ENCODE measurements around the gene RPRM.
"Not testable (repeated sequence)": the region's sequence is repeated elsewhere in the genome, so short reads cannot be mapped to it uniquely, and the experiment has no call there.

The RPRM gene

DNA sequence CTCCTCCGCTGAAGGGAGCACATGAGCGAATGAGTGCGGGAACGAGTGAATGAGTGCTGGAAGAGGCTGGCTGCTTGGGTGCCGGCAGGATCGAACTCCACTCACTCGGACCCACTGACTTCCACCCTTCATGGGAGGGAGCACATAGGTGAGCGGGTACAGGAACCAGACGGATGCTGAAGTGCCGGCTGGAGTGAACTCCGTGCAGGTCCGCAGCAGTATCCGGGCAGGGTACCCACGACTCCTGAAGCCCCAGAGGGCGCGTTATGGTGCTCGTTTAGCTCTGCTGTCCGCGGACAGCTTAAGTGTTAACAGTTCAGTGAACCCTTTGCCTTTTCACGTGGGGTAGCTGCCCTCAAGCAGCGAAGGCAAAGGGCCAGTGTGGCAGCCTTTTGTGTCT lies 23.2 kb downstream of the RPRM start:
- no peak for DNase-seq

DNA sequence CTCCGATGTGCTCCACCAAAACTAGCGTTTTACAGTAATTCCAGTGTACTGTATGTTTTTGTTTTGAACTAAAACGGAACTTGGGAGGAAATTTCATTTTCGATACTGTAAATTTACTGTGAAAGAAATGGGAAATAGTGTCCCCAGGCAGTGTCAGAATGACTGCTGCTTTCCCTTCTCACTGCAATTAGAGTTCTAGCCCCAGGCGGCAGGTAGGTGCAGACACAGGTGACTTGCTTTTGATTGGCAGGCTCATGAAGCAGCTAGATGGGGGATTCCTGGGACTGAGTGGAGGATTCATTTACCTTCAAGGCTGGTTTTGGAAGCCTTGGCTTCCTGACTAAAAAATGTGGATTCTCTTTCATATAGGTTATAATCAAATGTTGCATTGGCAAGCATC lies 27.0 kb downstream of the RPRM start:
- no peak for DNase-seq

- no peak for DNase-seq
Measured at GRCh38 chr2:153443106-153443505, 35.5 kb downstream of the RPRM start.

DNA sequence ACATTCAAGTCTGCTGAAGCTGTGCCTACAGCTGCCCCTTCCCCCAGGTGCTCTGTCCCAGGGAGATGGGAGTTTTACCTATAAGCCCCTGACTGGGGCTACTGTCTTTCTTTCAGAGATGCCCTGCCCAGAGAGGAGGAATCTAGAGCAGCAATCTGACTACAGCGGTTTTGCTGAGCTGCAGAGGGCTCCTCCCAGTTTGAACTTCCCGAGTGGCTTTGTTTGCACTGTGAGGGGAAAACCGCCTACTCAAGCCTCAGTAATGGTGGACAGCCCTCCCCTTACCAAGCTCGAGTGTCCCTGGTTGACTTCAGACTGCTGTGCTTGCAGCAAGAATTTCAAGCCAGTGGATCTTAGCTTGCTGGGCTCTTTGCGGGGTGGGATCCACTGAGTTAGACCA lies 35.9 kb downstream of the RPRM start:
- DNase-seq = not testable (repeated sequence)

DNA sequence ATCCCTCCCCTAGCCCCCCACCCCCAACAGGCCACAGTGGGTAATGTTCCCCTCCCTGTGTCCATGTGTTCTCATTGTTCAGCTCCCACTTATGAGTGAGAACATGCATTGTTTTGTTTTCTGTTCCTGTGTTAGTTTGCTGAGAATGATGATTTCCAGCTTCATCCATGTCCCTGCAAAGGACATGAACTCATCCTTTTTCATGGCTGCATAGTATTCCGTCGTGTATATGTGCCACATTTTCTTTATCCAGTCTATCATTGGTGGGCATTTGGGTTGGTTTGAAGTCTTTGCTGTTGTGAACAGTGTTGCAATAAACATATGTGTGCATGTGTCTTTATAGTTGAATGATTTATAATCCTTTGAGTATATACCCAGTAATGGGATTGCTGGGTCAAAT lies 38.5 kb downstream of the RPRM start:
- not testable (repeated sequence) for DNase-seq

GRCh38 chr2:153433403-153433802 lies 45.2 kb downstream of the RPRM start:
- no peak for DNase-seq

- no peak for DNase-seq
Measured at GRCh38 chr2:153432381-153432780, 46.2 kb downstream of the RPRM start.

GRCh38 chr2:153431114-153431513 lies 47.4 kb downstream of the RPRM start:
- DNase-seq = no peak

All from amniotic stem cell (primary cell).